IMR-90 (cell line): ENCODE data around the gene PIK3C2B. TPM values are rescaled to one million over a fixed set of nuclear protein-coding genes. Genes with fewer than 3 reads are reported as not detected.

ENCODE experiments used
- ATAC-seq: fragments of 200-7000 bp; cut with Tn5 transposase; 2 replicates; pipeline ENCODE4 v1.9.1; 2020; ENCODE audit warnings: low read depth, mild to moderate bottlenecking, moderate library complexity
- BruUV-seq: library from RNA; stranded (reverse); fragments of 400-500 nt; replicated peaks from 2 replicates; lab custom pipeline; 2021; lab: Mats Ljungman, UMichigan
- CTCF ChIA-PET: fragments of 300-600 bp; formaldehyde crosslinking; extraction: SDS; loops from one replicate; lab custom pipeline; 2021; ENCODE audit warnings: antibody characterized with exemption; lab: Yijun Ruan, JAX
- POLR2A ChIA-PET: fragments of 300-600 bp; sonication (Branson Sonifier 250); formaldehyde crosslinking; loops from one replicate; lab custom pipeline; 2022; ENCODE audit warnings: antibody characterized with exemption; ENCODE audit not compliant: unreplicated experiment; lab: Charles Lee
- DNase-seq: peaks from one replicate; pipeline ENCODE4 v3.0.0; 2013
- H2AFZ ChIP-seq: replicated peaks from 2 replicates; pipeline ENCODE3; 2013; ENCODE audit warnings: low read length, mild to moderate bottlenecking; ENCODE audit not compliant: poor library complexity
- H2AK5ac ChIP-seq: 2 replicates; pipeline ENCODE4 v1.6.1; 2013; ENCODE audit warnings: low read depth, low read length, inconsistent platforms
- H2AK9ac ChIP-seq: replicated peaks from 2 replicates; pipeline ENCODE3; 2013; ENCODE audit warnings: mild to moderate bottlenecking, low read depth, low read length, moderate library complexity; ENCODE audit not compliant: poor library complexity
- H2BK120ac ChIP-seq: 2 replicates; pipeline ENCODE4 v1.6.1; 2013; ENCODE audit warnings: low read depth, low read length, inconsistent platforms
- H2BK15ac ChIP-seq: 3 replicates; pipeline ENCODE4 v1.6.1; 2013; ENCODE audit warnings: low read depth, low read length, inconsistent platforms
- H2BK20ac ChIP-seq: 2 replicates; pipeline ENCODE4 v1.6.1; 2013; ENCODE audit warnings: low read depth, mild to moderate bottlenecking, inconsistent platforms, low read length, moderate library complexity
- H2BK5ac ChIP-seq: 2 replicates; pipeline ENCODE4 v1.6.1; 2013; ENCODE audit warnings: mild to moderate bottlenecking, low read depth, low read length, inconsistent platforms; ENCODE audit not compliant: poor library complexity, severe bottlenecking
- H3K14ac ChIP-seq: replicated peaks from 2 replicates; pipeline ENCODE4 v1.6.1; 2013; ENCODE audit warnings: low read depth, low read length, inconsistent platforms
- H3K18ac ChIP-seq: 2 replicates; pipeline ENCODE4 v1.6.1; 2013; ENCODE audit warnings: low read depth, low read length, control low read depth
- H3K23ac ChIP-seq: 2 replicates; pipeline ENCODE4 v1.6.1; 2013; ENCODE audit warnings: low read depth, low read length, inconsistent platforms
- H3K27ac ChIP-seq: 2 replicates; pipeline ENCODE4 v1.5.1; 2013; ENCODE audit warnings: mild to moderate bottlenecking, control low read depth, low read length; ENCODE audit not compliant: insufficient read depth
- H3K27me3 ChIP-seq: 2 replicates; pipeline ENCODE4 v1.6.1; 2013; ENCODE audit warnings: low read length; ENCODE audit not compliant: control insufficient read depth, insufficient read depth
- H3K36me3 ChIP-seq: 2 replicates; pipeline ENCODE4 v1.6.1; 2013; ENCODE audit warnings: low read length, mixed read lengths; ENCODE audit not compliant: control insufficient read depth, insufficient read depth
- H3K4ac ChIP-seq: 2 replicates; pipeline ENCODE4 v1.6.1; 2013; ENCODE audit warnings: low read depth, low read length, inconsistent platforms
- H3K4me1 ChIP-seq: 2 replicates; pipeline ENCODE4 v1.6.1; 2013; ENCODE audit warnings: low read length, mixed read lengths; ENCODE audit not compliant: control insufficient read depth, insufficient read depth
- H3K4me2 ChIP-seq: 2 replicates; pipeline ENCODE4 v1.6.1; 2013; ENCODE audit warnings: low read depth, mild to moderate bottlenecking, control low read depth, low read length, moderate library complexity
- H3K4me3 ChIP-seq: 2 replicates; pipeline ENCODE4 v1.5.1; 2013; ENCODE audit warnings: low read depth, mild to moderate bottlenecking, control low read depth, low read length, moderate library complexity; ENCODE audit not compliant: insufficient read depth
- H3K56ac ChIP-seq: 2 replicates; pipeline ENCODE4 v1.6.1; 2013; ENCODE audit warnings: low read length, inconsistent platforms; ENCODE audit not compliant: insufficient read depth; ENCODE audit errors: extremely low read depth
- H3K79me1 ChIP-seq, 2 experiments: 2 replicates each; pipeline ENCODE4 v1.6.1; 2013; ENCODE audit warnings: low read length in 2 of 2, inconsistent platforms in 1 of 2, low read depth in 1 of 2
- H3K9ac ChIP-seq: 2 replicates; pipeline ENCODE4 v1.6.1; 2013; ENCODE audit warnings: low read depth, low read length, control low read depth
- H3K9me1 ChIP-seq: 2 replicates; pipeline ENCODE4 v1.6.1; 2013; ENCODE audit warnings: low read length, inconsistent platforms; ENCODE audit not compliant: insufficient read depth
- H3K9me3 ChIP-seq: 2 replicates; pipeline ENCODE4 v1.6.1; 2013; ENCODE audit warnings: low read length; ENCODE audit not compliant: control insufficient read depth, insufficient read depth
- H4K20me1 ChIP-seq: 2 replicates; pipeline ENCODE4 v1.6.1; 2013; ENCODE audit warnings: low read length, inconsistent platforms; ENCODE audit not compliant: insufficient read depth
- H4K5ac ChIP-seq: 2 replicates; pipeline ENCODE4 v1.6.1; 2013; ENCODE audit warnings: mild to moderate bottlenecking, low read depth, low read length, control low read depth
- H4K8ac ChIP-seq, 2 experiments: 2 replicates each; pipeline ENCODE4 v1.6.1; 2013; ENCODE audit warnings: low read depth in 2 of 2, low read length in 2 of 2, control low read depth in 1 of 2, inconsistent platforms in 1 of 2
- H4K91ac ChIP-seq: 2 replicates; pipeline ENCODE4 v1.6.1; 2013; ENCODE audit warnings: low read depth, low read length, inconsistent platforms; ENCODE audit not compliant: insufficient read depth
- CHD1 ChIP-seq: IDR thresholded peaks from 2 replicates; pipeline ENCODE4 v1.6.1; 2012; ENCODE audit warnings: low read depth, low read length, improper control_type of control experiment
- FOS ChIP-seq: fragments of 150-350 bp; IDR thresholded peaks from 2 replicates; pipeline ENCODE4 v1.6.1; 2016; ENCODE audit warnings: low read depth, low read length
- MAFK ChIP-seq: IDR thresholded peaks from 2 replicates; pipeline ENCODE4 v1.6.1; 2012; ENCODE audit warnings: low read depth, low read length, improper control_type of control experiment
- MXI1 ChIP-seq: IDR thresholded peaks from 2 replicates; pipeline ENCODE4 v1.6.1; 2012; ENCODE audit warnings: low read depth, mild to moderate bottlenecking, low read length, moderate library complexity, borderline replicate concordance
- NFE2L2 ChIP-seq: fragments of 150-350 bp; IDR thresholded peaks from 2 replicates; pipeline ENCODE4 v1.6.1; 2016; ENCODE audit warnings: low read depth, mild to moderate bottlenecking, low read length
- POLR2A ChIP-seq: IDR thresholded peaks from 2 replicates; pipeline ENCODE4 v1.6.1; 2012; ENCODE audit warnings: mild to moderate bottlenecking, low read depth, low read length
- RAD21 ChIP-seq: IDR thresholded peaks from 2 replicates; pipeline ENCODE4 v1.6.1; 2012; ENCODE audit warnings: low read length, improper control_type of control experiment
- RCOR1 ChIP-seq: IDR thresholded peaks from 2 replicates; pipeline ENCODE4 v1.6.1; 2012; ENCODE audit warnings: mild to moderate bottlenecking, low read length, improper control_type of control experiment; ENCODE audit not compliant: insufficient replicate concordance
- RFX5 ChIP-seq: IDR thresholded peaks from 2 replicates; pipeline ENCODE4 v1.8.0; 2012; ENCODE audit warnings: low read depth, mild to moderate bottlenecking, low read length, moderate library complexity
- SMC3 ChIP-seq: fragments of 150-350 bp; IDR thresholded peaks from 2 replicates; pipeline ENCODE4 v1.6.1; 2016; ENCODE audit warnings: low read depth, mild to moderate bottlenecking, antibody characterized with exemption, low read length, moderate library complexity
- WGBS, 2 experiments: methylation state at CpG; one replicate each; pipeline versions ENCODE4 v1.1.5 to v1.1.7; 2013; ENCODE audit warnings: missing lambda C conversion rate in 2 of 2; ENCODE audit not compliant: insufficient read length in 1 of 2; ENCODE audit errors: extremely low coverage in 2 of 2; 5-methylcytosine and 5-hydroxymethylcytosine counted together
- dilution Hi-C: fragments of 300-500 bp; cut with HindIII; formaldehyde crosslinking; loops from one replicate; pipeline ENCODE4 v1.14.3; 2018; ENCODE audit warnings: low sequenced_read_pairs; ENCODE audit not compliant: unreplicated experiment
- in situ Hi-C: fragments of 300-500 bp; cut with MboI; formaldehyde crosslinking; loops from 3 replicates; pipeline ENCODE4 v1.14.3; 2019; ENCODE audit warnings: low sequenced_read_pairs, inconsistent platforms, mixed read lengths
- intact Hi-C: fragments of 100-400 bp; cut with micrococcal nuclease; formaldehyde crosslinking; loops from 2 replicates; pipeline ENCODE4 v1.10.0; 2022
- polyA plus RNA-seq, 3 experiments: library from polyadenylated mRNA; depleted of rRNA; stranded (reverse); fragments of >200 nt; gene quantifications; 2 replicates each; pipeline ENCODE4 v1.2.3, GENCODE V29; 2012; ENCODE audit warnings: low replicate concordance in 1 of 3
- total RNA-seq: library from RNA; depleted of rRNA; stranded (reverse); fragments of >200 nt; gene quantifications from 2 replicates; pipeline ENCODE4 v1.2.3, GENCODE V29; 2012
- TF ChIP-seq, protein P1 (sequence below): fragments of 150-350 bp; IDR thresholded peaks from 2 replicates; pipeline ENCODE4 v1.6.1; 2016; ENCODE audit warnings: low read depth, mild to moderate bottlenecking, low read length, moderate library complexity, borderline replicate concordance

The PIK3C2B gene
- total and polyA plus RNA-seq, 2 of the 4 experiments (the other 2 are of a cell fraction), result 1.1 to 2.9 TPM

GRCh38 chr1:204461331-204462228 lies 33.0 kb downstream of the PIK3C2B start (continued):
- TF ChIP-seq MXI1, result no peak

- ChIA-PET CTCF (no interaction called here), POLR2A (no interaction called here)
- no peaks in the 10 kb centered on the region for H3K79me1 ChIP-seq
- no peak overlapping the region for H3K56ac ChIP-seq
- dilution Hi-C loops (no loop called here), intact Hi-C loops (no loop called here), in situ Hi-C loops (no loop called here)
- H4K20me1 ChIP-seq, result no peaks in the 10 kb centered on the region
- H3K9me1 ChIP-seq, result no peaks in the 10 kb centered on the region; the same call in 1 of the 2 replicates
- no peak overlapping the region for H3K27ac ChIP-seq
- no peak overlapping the region for H4K8ac ChIP-seq
- no CpG with 5 or more reads among the region's 8 CpGs for WGBS, 2 experiments
- no peak overlapping the region for H4K5ac ChIP-seq
- no peak overlapping the region for H2AFZ ChIP-seq
- BruUV-seq, result no TSS peak
- H3K4me3 ChIP-seq, result no peak overlapping the region
- no peak overlapping the region for H3K18ac ChIP-seq
- H3K23ac ChIP-seq, result no peak overlapping the region
- no peak overlapping the region for H4K91ac ChIP-seq
- H2BK120ac ChIP-seq, result no peak overlapping the region
- no peaks in the 10 kb centered on the region for H3K27me3 ChIP-seq
- no peak overlapping the region for H3K9ac ChIP-seq
- ATAC-seq (no peak), DNase-seq (no peak)
- no peaks in the 10 kb centered on the region for H3K9me3 ChIP-seq
- H2AK5ac ChIP-seq, result no peak overlapping the region
- peaks cover 24% of the 10 kb centered on the region for H3K36me3 ChIP-seq
- H2AK9ac ChIP-seq, result no peak overlapping the region
- H2BK20ac ChIP-seq, result no peak overlapping the region
- H3K4me2 ChIP-seq, result no peak overlapping the region
- H3K4me1 ChIP-seq, result no peaks in the 10 kb centered on the region
- TF ChIP-seq, protein P1, sequence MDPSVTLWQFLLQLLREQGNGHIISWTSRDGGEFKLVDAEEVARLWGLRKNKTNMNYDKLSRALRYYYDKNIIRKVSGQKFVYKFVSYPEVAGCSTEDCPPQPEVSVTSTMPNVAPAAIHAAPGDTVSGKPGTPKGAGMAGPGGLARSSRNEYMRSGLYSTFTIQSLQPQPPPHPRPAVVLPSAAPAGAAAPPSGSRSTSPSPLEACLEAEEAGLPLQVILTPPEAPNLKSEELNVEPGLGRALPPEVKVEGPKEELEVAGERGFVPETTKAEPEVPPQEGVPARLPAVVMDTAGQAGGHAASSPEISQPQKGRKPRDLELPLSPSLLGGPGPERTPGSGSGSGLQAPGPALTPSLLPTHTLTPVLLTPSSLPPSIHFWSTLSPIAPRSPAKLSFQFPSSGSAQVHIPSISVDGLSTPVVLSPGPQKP, result no peak
- TF ChIP-seq RAD21, result no peak
- TF ChIP-seq RCOR1, result no peak
- TF ChIP-seq POLR2A, result no peak
- no peak for TF ChIP-seq RFX5
- TF ChIP-seq MAFK, result no peak
- TF ChIP-seq CHD1, result no peak
- no peak for TF ChIP-seq MXI1
- no peak for TF ChIP-seq SMC3
- TF ChIP-seq FOS, result no peak
- TF ChIP-seq NFE2L2, result no peak
- no peak overlapping the region for H3K4ac ChIP-seq
- no peak overlapping the region for H3K14ac ChIP-seq
- H2BK15ac ChIP-seq, result no peak overlapping the region
- H2BK5ac ChIP-seq, result no peak overlapping the region
These were observed 34.3 kb downstream of the PIK3C2B start for GRCh38 chr1:204460346-204460745.
